Measurements from ENCODE around the gene NTN5. TPM values are rescaled to one million over a fixed set of nuclear protein-coding genes. Genes with fewer than 3 reads are reported as not detected.

The NTN5 gene
- total RNA-seq, 1 experiment from 2014 or later: 0.55 TPM

- Histone ChIP-seq H4K8ac (replicated peaks; ENCODE audit: insufficient read length, low read depth, low read length) (no peak overlapping the region), H3K9ac (ENCODE audit: extremely low read depth, insufficient read length, low read length) (no peak overlapping the region), H2BK15ac (ENCODE audit: low read depth, low read length) (no peak overlapping the region), H3K79me2 (ENCODE audit: insufficient read depth, low read length) (no peaks in the 10 kb centered on the region), H2BK12ac (ENCODE audit: insufficient read length, low read depth, low read length) (no peak overlapping the region), H2AFZ (ENCODE audit: low read length) (no peak overlapping the region), H3T11ph (ENCODE audit: low read length) (no peak overlapping the region), H3K23ac (ENCODE audit: insufficient read length, low read depth, low read length) (no peak overlapping the region), H3K9me3 (ENCODE audit: control insufficient read depth, low read depth, low read length) (no peaks in the 10 kb centered on the region), H3K27ac (ENCODE audit: insufficient read length, low read depth, low read length) (no peak overlapping the region), H3K4ac (ENCODE audit: low read depth, low read length) (no peak overlapping the region), H2BK5ac (ENCODE audit: insufficient read length, low read length) (no peak overlapping the region), H3K4me2 (ENCODE audit: insufficient read depth, insufficient read length, low read length) (no peak overlapping the region), H3K23me2 (ENCODE audit: insufficient read length, low read depth, low read length, poor library complexity, severe bottlenecking) (no peaks in the 10 kb centered on the region), H4K91ac (ENCODE audit: insufficient read length, low read depth, low read length) (no peak overlapping the region), H3K27me3 (ENCODE audit: insufficient read depth, low read length) (no peaks in the 10 kb centered on the region), H3K14ac (ENCODE audit: insufficient read depth, low read length) (no peak overlapping the region; the same call in 1 of the 2 replicates), H4K5ac (ENCODE audit: insufficient read length, low read depth, low read length) (no peak overlapping the region), H2BK20ac (ENCODE audit: low read depth, low read length, poor library complexity, severe bottlenecking) (no peak overlapping the region), H3K79me1 (ENCODE audit: insufficient read depth, low read depth, low read length, poor library complexity, severe bottlenecking) (no peaks in the 10 kb centered on the region), H3K18ac (ENCODE audit: insufficient read length, low read depth, low read length) (no peak overlapping the region), H2BK120ac (ENCODE audit: low read depth, low read length, poor library complexity, severe bottlenecking) (no peak overlapping the region), H4K20me1 (ENCODE audit: control insufficient read depth, insufficient read depth, insufficient read length) (no peaks in the 10 kb centered on the region), H2AK5ac (ENCODE audit: insufficient read length, low read length) (no peak overlapping the region), H3K4me1 (ENCODE audit: insufficient read depth, low read length) (no peaks in the 10 kb centered on the region; the same call in 1 of the 2 replicates), H3K56ac (ENCODE audit: insufficient read length, low read depth, low read length) (no peak overlapping the region)
- Mint-ChIP-seq H3K4me1 (peaks cover 12 to 18% of the 10 kb centered on the region in 2 experiments), H3K36me3 (ENCODE audit: insufficient read depth in 1 of 3, low read depth in 3 of 3) (peaks cover 20 to 26% (median 25%) of the 10 kb centered on the region in 3 experiments), H3K27me3 (ENCODE audit: low read depth) (peaks cover 4% of the 10 kb centered on the region), H3K4me3 (peak overlapping the region in 1 of 2 experiments; percentile 19; a peak in 2 of 5 replicates), H3K27ac (peak overlapping the region in 2 of 3 experiments; percentile 40 to 79; a peak in 4 of 7 replicates), H3K9me3 (peaks cover 8 to 9% of the 10 kb centered on the region in 2 experiments)
- peak; percentile 48 for DNase-seq
- no peak for TF ChIP-seq CTCF (conservative IDR thresholded peaks at IDR 0.05)
- WGBS (ENCODE audit: extremely low coverage, insufficient read length, low lambda C conversion rate): no CpG with 5 or more reads among the region's 11 CpGs
These were observed 35.7 kb upstream of the NTN5 start for GRCh38 chr19:48708471-48708870.
